Measurements from ENCODE around the gene RIC8A.

Gene RIC8A

DNA sequence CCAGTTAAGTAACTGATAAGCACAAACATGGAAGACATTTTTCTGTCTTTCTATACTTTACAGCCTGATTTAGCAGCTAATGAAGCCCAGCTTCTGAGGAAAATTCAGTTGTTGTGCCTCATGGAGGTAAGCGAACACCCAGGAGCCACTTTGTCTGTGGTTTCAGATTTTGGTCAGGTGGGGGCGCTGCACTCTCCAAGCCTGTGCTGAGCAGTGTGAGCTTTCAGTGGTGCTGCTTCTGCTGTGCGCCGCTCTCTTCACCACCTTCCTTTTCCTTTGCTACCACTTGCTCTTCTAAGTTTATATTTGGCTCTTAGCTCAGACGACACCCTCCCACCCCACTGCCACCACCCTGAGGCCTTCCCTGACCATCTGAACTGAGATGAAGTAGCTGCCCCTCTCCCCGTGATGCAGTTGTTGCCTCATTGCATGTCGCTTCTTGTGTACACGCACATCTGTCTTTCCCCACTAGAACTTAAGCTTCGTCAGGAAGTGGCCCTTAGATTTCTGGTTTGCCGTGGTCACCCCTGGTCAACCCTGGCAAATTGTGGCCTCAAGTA, 43.3 kb downstream of the RIC8A start:
- DNase-seq: peak; percentile 71 to 72

GRCh38 chr11:251550-251949, 44.0 kb downstream of the RIC8A start:
- DNase-seq: no peak

- no peak for DNase-seq
Observed at GRCh38 chr11:252666-253065, 45.2 kb downstream of the RIC8A start.

- no peak for DNase-seq
Observed at GRCh38 chr11:253160-253885, 45.8 kb downstream of the RIC8A start.

GRCh38 chr11:253886-254270, 46.4 kb downstream of the RIC8A start:
- no peak for DNase-seq

DNA sequence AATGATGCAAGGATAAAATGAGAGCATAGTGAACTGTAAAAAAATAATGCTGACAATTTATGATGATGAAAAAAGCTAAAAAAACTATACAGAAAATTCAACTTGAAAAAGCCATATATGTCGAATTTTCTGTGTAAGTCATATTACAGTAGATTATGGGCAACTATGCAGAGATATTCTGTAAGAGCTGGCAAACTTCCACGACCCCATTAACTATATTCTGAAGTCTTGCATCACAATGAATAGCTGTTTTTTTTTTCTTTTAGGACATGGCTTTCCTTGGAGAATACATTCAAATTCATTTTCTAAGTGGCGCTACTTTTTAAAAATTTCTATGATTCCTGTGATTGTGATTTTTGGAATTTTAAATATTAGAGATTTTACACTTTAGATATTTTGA, 47.7 kb downstream of the RIC8A start:
- DNase-seq: no peak

DNA sequence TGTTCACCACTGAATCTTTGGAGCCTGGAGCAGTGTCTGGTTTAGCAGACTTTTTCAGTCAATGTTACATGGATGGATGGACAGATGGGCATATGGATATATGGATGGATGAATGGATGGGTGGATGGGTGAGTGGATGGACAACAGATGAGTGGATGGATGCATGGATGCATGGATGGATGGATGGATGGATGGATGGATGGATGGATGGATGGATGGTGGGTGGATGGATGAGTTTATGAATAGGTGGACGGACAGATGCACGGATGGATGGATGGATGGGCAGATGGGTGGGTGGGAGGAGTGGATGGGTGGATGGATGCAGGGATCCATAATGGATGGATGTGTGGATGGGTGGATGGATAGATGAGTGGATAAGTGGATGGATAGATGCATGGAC, 48.3 kb downstream of the RIC8A start:
- DNase-seq: no peak

GRCh38 chr11:256952-257737, 49.6 kb downstream of the RIC8A start:
- no peak for DNase-seq

DNA sequence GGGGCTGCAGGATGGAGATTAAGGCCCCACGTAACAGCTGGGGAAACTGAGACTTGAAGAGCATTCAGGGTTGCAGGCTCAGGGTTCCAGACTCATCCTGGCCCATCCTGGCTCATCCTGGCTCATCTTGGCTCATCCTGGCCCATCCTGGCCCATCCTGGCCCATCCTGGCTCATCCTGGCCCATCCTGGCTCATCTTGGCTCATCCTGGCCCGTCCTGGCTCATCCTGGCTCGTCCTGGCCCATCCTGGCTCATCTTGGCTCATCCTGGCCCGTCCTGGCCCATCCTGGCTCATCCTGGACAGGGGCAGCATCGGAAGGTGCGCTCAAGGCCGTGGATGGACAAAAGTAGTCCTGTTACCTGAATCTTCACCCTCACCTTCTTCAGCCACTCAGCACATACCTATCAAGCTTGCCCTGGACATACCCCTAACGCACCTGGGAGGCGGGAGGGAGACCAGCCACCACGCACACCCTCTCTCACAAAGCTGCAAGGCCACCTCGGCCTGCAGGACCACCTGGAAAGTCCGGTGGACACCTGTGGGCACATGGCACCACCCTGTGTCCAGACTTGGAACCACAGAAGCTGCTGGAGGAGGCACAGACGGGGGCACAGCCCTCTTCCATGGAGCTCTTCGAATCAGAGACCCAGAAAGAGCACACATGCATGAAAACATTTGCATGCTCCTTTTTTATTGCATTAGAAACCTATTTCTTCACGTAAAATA, 50.4 kb downstream of the RIC8A start:
- no peak for DNase-seq

- no peak for DNase-seq
Observed at GRCh38 chr11:259413-259812, 51.9 kb downstream of the RIC8A start.

DNA sequence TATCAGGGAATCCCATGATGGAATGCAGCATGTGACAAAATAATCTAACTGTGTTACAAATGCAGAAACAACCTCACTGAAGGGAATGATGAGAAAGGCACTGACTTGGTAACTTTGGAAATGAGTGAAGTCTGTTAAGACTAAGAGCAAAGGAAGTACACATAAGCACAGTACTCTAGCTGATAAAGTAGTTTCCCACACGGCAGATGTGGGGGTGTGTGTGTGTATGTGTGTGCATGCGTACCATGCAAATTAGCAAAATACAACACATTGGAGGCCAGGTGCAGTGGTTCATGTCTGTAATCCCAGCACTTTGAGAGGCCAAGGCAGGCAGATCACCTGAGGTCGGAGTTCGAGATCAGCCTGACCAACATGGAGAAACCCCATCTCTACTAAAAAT, 54.1 kb downstream of the RIC8A start:
- DNase-seq: no peak

All from stimulated activated CD4-positive, alpha-beta T cell treated with anti-CD3 and anti-CD28 coated beads, Interleukin-2, amount 100 ng/mL, for 48 hours (primary cell).